ENCODE data around the gene ACTA2.

The ACTA2 gene

DNA sequence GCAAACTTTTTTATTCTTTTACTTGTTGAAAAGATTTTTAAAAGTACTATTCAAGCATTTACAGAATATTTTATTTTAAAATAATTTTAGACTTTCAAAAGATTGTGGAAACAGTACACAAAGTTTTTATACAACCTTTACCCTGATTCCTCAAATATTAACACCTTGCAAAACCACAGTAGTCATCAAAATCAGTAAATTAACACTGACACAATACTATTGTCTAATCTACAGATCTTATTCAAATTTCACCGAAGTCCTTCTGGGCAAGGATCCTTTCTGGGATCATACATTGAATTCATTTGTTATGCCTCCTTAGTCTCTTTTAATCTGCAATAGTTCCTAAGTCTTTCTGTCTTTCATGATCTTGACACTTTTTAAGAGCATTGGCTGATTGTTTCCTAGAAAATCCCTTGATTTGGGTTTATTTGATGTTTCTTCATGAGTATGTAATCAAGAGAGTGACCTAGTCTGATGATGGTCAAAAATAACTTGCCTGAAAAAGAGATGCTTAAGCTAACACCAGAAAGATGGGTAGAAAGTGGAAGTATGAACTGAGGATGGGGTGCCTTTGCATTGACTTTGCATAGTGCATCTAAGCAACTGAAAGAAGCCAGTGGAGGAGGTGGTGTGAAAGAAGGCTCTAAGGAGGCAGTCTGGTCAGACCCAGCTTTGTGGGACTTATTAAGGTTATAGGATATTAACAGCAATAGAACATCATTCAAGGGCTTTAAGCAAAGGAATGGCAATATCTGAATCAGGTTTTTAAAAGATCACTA is 62.8 kb downstream of the ACTA2 start:
- DNase-seq, result no peak

GRCh38 chr10:88888810-88889445 is 63.6 kb downstream of the ACTA2 start:
- no peak for DNase-seq

DNA sequence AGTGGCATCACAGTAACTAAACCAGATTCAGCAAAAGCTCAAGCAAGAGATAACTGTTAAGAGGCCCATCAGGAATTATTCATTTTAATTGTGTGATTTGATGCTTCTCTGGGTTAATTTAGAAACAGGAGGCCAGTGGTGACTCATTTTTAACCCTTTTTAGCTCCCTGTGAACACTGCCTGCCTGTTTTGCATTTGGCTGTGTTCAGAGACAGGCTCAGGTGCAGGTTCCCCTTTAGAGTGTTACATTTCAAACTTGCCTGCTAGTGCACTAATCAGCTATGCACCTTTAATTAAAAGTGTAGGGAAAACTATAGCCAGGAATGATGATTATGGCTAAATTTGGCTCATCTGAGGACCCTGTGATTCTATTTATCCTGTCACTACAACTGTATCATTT is 66.0 kb downstream of the ACTA2 start:
- DNase-seq, result no peak
